Activated CD8-positive, alpha-beta memory T cell treated with anti-CD3 and anti-CD28 coated beads, Interleukin-2, amount 50 U/mL, for 24 hours (primary cell): Measurements from ENCODE around the gene DHRS7C.

Source experiments
- DNase-seq: peaks from one replicate; pipeline ENCODE4 v3.0.0-alpha.2; 2020; ENCODE audit errors: extremely low read depth

DHRS7C gene, protein sequence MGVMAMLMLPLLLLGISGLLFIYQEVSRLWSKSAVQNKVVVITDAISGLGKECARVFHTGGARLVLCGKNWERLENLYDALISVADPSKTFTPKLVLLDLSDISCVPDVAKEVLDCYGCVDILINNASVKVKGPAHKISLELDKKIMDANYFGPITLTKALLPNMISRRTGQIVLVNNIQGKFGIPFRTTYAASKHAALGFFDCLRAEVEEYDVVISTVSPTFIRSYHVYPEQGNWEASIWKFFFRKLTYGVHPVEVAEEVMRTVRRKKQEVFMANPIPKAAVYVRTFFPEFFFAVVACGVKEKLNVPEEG

DNA sequence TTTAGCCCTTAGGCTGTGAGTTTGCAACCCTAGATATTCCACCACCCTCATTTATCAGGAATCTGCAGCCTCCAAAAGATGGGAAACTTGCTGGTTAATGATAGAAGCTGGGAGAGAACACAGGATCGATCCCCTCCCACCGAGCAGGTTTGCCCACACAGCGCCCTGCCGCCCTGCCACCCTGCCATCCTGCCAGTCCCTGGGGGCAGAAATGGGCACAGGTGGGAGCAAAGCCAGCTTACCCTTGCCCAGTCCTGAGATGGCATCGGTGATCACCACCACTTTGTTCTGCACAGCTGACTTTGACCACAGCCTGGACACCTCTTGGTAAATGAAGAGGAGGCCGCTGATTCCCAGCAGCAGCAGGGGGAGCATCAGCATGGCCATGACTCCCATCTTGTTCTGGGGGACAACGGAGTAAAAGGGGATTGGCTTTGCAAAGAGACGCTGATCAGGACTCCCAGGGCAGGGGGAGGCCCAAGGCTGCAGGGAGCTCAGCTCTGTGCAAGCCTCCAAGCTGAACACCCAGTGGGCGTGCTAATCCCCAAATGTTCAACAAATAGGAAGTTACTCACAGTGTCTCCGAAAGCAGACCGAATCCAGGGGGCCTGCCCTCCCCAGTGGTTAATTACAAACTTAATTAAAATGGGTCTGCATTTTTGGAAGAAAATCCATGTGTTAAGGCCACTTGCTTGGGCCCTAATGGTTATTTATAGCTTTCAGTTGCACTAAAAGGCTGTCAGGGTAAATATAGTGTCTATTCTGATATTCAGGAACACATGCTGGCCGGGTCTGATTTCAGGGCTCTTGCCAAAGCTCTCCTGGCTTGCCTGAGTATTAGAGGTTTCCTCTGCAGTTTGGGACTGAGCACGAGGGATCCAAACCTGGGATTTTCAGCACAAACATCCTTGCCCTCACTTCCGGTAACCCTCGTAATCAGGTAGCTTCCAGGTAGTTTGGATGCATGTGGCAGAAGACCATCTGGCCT, at the start of gene DHRS7C:
Gene DHRS7C (minus strand): TSS at position 704 of the 988 bp plus-strand sequence. CDS start 308 bp downstream, at position 396.
- DNase-seq = no peak

- DNase-seq = no peak
Measured at GRCh38 chr17:9839433-9839832, 48.0 kb upstream of the DHRS7C start.

DNA sequence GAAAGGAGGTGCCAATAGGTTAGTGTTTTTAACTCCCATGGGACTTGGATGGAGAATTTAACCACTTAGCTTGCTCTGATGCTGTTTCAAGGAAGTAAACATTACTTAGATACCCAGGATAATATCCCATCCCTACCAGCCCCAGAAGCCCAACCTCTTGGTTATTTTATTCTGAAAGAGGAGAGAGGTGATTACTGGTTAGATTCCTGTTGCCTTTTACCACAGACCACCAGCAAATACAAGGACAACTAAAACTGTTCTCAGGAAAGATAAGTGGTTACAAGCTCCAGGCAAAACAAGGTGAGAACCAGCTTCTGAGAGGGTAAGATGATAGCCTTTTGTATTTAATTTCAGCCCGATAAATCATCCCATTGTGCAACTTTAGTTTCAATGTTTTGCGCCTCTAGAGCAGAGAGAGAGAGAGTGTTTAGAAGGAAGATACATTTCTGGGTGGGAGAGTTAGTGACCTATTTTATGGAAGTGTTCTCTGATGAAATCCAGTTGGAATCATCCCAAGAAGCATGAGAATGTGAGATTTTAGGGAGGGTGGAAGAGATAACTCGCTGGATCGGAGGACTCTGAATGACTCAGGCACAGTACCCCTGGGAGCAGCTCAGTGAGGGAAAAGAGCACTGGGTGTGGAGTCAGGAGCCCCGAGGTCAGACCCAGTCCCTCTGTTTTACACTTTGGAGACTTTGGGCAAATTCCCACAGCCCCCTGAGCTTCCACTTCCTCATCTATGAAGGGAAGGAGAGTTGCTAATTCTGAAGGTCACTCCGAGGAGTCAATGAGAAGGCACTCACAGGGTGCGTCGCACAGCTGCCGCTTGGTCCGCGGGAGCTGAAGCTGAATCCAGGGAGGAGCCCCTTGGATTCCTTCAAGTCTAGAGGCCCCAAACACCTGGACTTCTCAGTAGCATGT, 46.4 kb upstream of the DHRS7C start:
- no peak for DNase-seq

GRCh38 chr17:9833922-9834321, 42.5 kb upstream of the DHRS7C start:
- no peak for DNase-seq

DNA sequence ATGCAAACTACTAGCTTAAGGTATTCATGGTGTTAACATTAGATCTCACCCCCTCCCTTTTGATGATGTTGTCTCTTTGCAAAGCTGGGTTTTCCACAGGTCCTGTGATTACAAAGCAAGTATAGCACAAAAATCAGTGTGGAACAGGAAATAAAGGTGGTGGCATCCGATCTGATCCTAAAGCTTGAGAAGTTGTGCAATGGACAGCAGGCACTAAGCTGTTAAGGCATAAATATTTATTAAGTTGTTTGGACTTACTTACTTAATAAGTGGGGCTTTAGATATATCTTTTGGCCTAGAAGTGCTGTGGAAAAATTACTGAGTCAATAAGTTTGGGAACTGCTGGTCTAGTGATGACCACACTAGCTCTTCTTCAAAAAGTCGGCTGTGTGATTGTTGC, 39.3 kb upstream of the DHRS7C start:
- DNase-seq = no peak

GRCh38 chr17:9829343-9829742, 38.0 kb upstream of the DHRS7C start:
- no peak for DNase-seq

- DNase-seq = no peak
Measured at GRCh38 chr17:9828296-9829295, 37.2 kb upstream of the DHRS7C start.

- no peak for DNase-seq
Measured at GRCh38 chr17:9825641-9826150, 34.3 kb upstream of the DHRS7C start, which contains the start of gene GLP2R. Gene GLP2R (plus strand): TSS chr17:9825924. CDS start chr17:9826064, 140 bp downstream.

DNA sequence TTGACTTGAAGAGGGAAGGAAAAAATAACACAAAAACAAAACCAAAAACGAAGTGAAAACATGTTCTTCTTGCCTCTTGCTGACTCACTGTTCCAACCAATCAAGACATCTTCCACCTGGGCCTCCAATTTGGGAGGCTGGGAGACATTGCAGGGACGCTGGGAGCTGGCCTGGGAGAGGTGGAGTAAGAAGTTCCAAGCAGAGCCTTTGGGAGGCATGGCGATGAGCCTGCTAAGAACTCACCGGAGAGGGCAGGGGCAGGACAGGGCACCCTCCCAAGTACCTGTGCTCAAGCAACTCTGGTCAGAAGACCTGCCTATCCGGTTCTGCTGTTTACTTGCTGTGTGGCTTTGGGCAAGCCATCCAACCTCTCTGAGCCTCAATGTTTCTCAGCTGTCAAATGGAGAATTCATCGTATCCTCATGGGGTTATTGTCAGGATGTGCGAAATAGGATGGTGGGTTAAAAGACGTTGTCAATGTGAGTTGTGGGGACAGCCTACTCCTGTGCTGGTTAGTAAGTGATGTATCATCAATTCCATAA, 33.5 kb upstream of the DHRS7C start:
- DNase-seq = no peak

- no peak for DNase-seq
Measured at GRCh38 chr17:9824094-9824493, 32.7 kb upstream of the DHRS7C start.

- DNase-seq = no peak
Measured at GRCh38 chr17:9821921-9822320, 30.5 kb upstream of the DHRS7C start, which contains the start of gene GSG1L2. Gene GSG1L2 (minus strand): TSS chr17:9822079. CDS start chr17:9822071, 8 bp downstream.

DNA sequence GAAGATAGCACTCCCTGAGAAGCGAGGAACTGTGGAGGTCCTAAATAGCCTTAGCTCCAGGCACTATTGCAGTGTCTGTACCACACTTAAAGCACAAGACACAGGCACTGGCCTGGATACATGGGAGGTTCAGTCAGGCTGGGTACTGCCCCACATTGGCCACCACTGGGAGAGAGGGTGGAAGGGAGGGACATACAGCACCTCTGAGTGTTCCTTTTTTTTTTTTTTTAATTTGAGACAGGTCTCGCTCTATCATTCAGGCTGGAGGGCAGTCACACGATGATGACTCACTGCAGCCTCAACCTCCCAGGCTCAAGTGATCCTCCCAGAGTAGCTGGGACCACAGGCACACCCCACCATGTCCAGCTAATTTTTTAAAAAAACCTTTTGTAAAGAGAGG, 29.1 kb upstream of the DHRS7C start:
- DNase-seq = no peak

GRCh38 chr17:9818760-9819159, 27.4 kb upstream of the DHRS7C start:
- no peak for DNase-seq

DNA sequence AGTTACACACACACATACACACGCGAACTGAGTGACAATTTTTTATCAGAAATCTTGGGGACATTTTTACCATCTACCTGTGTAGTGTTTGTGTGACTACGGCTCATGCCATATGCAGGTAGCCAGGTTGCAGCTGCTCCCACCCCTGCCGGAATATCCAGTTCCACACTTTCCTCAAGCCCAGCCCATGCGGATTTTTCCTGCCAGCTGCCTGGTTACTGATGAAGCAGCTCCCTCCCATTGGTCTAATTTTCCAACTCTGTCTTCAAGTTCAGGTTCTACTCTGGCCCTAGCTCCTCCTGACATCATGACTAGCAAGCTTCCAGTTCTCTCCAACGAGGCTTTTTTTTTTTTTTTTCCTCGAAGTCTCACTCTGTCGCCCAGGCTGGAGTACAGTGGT, 25.7 kb upstream of the DHRS7C start:
- DNase-seq = no peak

- no peak for DNase-seq
Measured at GRCh38 chr17:9816472-9816871, 25.1 kb upstream of the DHRS7C start.

DNA sequence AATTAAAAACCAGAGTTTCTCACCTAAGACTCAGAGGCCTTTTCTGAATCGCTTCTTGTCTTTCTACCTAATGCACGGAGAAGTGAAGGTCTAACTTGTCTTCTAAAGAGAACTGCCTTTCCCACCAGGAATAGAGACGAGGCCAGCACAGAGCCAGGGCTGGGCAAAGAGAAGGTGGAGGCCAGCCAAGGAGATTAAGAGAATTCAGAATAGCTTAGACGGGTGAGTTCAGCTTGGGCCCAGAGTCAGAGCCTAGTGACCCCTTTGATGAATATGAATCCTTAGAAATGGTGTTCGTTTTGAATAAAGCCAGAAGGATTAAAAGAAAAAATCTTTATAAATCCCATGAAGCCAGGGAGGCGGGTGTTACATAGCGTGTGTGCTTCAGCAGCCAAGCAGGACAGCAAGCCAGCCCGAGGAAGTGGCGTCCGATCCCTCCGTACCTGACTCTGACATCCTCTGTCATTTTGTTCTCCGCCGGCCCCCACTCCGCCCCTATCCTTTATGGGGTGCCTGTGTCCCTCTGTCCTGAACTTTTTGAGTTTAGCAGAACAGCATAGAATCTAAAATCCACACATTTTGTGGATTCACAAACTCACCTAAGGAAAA, 23.0 kb upstream of the DHRS7C start:
- DNase-seq = no peak

DNA sequence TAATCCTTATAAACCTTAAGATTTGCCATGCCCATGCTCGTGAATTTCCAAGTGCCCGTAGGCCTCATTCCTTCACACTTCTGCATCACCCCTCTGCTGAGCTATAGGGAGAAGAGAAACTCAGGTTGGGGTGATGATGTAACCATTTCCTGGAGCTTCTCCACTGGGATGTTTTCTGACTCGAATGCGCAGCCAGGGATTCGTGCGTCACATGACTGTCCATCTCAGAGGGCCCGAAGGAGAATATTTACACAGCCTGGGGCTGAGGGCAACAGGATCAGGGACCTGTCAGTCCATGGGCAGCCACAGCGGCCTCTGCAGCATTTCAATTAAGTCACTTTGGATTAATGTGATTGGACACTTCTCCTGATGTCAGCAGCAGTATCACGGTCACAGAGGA, 21.8 kb upstream of the DHRS7C start:
- DNase-seq = no peak

- no peak for DNase-seq
Measured at GRCh38 chr17:9811537-9811936, 20.1 kb upstream of the DHRS7C start.

- DNase-seq = no peak
Measured at GRCh38 chr17:9811086-9811485, 19.7 kb upstream of the DHRS7C start.
